Erythroblast (primary cell): ENCODE measurements around the gene ATP6V1B1.

Experiments
- GATA1 ChIP-seq: IDR thresholded peaks from 2 replicates; pipeline ENCODE4 v1.6.1; 2011; ENCODE audit warnings: low read depth, mild to moderate bottlenecking, control low read depth, low read length, moderate library complexity
- POLR2A ChIP-seq: IDR thresholded peaks from 2 replicates; pipeline ENCODE4 v1.6.1; 2011; ENCODE audit warnings: mild to moderate bottlenecking, low read length

GRCh38 chr2:70887550-70888246, 48.0 kb upstream of the ATP6V1B1 start:
- TF ChIP-seq POLR2A (no peak), GATA1 (no peak)
